Activated CD8-positive, alpha-beta memory T cell treated with anti-CD3 and anti-CD28 coated beads for 48 hours (primary cell): ENCODE measurements around the gene AOAH.

Source experiments
- DNase-seq, 3 experiments: peaks; one replicate each; pipeline ENCODE4 v3.0.0-alpha.2; 2020; ENCODE audit warnings: low read depth in 2 of 3, low spot score in 2 of 3

The AOAH gene

GRCh38 chr7:36602934-36603887 lies 121.1 kb downstream of the AOAH start:
- no peak for DNase-seq

DNA sequence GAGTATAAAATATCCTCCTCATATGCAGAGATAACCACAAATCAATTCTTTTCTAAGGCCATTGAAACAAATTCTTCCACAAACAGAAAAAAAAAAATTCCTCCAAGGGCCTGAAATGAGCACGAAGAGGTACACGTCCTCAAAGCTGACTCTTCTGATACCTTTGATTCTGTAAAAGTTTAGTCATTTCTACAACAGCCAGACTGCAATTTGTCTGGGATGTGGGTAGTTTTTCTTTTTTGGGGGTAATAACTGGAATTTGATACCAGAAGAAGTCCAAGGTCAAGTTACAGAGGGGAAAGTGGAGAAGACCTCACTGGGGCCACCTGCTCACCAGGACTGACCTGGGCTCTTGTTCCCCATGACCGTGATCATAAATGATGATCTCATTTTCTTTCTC lies 121.8 kb downstream of the AOAH start:
- no peak for DNase-seq

GRCh38 chr7:36601601-36602000 lies 122.7 kb downstream of the AOAH start:
- no peak for DNase-seq

DNA sequence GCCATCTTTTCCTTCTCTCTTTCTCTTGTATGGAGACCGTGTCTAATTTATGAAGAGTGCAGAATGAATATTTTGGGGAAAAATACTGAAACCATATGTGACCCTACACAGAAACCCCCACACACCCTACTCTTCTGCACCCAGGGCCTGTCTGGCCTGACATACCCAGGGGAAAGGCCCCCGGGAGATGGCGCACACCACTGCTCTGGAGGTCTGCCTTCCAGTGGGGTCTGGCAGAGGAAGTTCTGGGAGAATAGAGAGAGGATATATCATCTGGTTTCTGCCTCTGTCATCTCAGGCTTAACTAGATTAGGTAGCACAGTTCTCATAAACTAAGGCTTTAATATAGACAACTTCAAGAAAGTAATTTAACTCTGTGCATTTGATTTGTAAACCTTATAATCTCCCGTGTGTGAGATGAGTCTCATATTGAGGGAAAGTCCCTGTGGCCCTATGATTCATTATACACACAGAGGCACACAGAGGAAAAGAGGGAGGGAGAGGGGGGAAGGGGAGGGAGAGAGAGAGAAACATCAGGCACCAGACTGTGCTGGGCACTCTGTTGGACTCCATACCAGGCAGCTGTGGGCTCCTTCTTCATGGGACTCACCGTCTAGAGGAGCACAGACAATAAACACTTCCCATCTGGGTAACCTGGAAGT lies 123.3 kb downstream of the AOAH start:
- DNase-seq, result no peak

DNA sequence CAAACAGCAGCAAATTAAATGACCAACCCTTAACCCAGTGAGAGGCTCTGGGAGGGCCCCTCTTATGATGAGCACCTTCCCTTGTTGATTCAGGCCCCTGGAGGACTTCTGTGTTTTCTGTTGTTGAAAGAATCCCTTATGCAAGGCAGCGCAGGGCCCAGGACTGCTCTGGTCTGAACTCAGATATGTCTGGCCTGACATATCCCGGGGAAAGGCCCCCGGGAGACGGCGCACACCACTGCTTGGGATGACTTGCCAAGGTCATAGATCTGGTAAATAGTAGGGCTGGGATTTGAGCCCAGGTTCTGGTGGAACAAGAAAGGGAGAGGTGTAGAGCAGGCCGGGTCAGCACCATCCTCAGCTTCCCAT lies 124.0 kb downstream of the AOAH start:
- no peak for DNase-seq

DNA sequence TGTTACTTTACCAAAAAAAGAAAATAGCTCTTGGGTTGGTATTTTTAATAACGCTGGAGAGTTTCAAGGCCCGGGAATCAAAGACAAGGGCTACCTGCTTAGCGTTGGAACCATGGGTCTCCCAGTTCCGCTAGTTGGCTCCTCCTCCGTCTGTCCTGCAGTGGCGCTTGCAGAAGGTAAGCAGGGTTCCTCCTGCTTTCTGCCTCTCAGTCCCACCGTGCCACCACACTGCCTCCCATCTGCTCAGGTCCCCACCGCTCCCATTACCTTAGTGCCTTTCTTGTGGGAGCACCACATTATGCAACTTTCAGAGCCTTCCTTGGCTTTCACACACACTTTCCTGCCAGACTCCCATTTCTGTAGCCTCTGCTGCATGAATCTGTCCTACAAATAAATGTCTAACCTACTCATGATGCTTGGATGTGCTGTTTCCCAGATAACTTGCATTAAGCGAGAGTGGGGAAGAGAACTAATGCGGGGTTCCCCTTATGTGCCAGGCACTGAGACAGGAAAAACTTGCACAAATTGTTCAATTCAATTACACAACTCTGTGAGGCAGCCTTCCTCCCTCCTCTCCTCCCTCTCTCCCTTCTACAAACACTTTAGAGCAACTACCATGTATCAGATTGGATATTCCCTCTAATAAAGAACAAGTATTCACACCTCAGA lies 124.5 kb downstream of the AOAH start:
- DNase-seq, result no peak

- no peak for DNase-seq
Observed at GRCh38 chr7:36598054-36598674, 126.1 kb downstream of the AOAH start.

GRCh38 chr7:36597090-36597773 lies 127.1 kb downstream of the AOAH start:
- no peak for DNase-seq

DNA sequence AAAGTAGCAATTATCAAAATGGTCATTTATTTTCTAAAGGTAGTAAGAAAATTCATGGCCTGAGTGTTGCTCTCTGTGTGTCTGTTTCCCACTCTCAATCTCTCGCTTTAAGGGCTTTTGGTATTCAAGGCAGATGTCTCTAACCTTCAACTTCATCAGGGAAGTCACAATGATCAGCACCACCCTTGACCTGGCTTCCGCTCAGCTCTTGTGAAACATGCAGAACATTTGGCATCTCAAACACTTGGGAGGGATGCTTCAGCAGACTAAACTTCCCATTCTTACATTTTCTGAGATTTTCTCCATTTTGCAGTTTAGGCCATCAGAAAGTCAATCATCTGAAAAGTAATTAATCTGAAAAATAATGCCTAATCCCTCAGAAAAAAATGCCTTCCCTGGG lies 129.8 kb downstream of the AOAH start:
- no peak for DNase-seq

GRCh38 chr7:36591636-36592035 lies 132.7 kb downstream of the AOAH start:
- DNase-seq, result no peak

DNA sequence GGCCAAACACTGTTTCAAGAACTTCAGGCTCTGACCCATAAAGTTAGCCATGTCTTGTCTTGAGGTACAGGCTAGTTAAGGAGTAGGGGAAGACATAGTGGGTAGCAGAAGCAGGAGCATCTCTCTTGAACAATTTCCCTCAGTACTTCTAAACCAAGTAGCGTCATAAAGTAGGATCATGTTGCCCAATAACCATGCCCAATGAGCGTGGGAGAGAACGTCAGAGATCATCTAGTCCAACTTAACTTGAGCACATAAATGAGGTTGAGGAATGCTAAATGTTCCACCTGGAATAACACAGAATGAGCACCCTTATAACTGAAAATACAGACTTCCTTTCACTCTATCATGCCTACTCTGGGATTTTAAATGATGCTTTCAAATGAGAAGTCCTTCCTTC lies 134.9 kb downstream of the AOAH start:
- no peak for DNase-seq

GRCh38 chr7:36583318-36583717 lies 141.0 kb downstream of the AOAH start:
- DNase-seq, result no peak

DNA sequence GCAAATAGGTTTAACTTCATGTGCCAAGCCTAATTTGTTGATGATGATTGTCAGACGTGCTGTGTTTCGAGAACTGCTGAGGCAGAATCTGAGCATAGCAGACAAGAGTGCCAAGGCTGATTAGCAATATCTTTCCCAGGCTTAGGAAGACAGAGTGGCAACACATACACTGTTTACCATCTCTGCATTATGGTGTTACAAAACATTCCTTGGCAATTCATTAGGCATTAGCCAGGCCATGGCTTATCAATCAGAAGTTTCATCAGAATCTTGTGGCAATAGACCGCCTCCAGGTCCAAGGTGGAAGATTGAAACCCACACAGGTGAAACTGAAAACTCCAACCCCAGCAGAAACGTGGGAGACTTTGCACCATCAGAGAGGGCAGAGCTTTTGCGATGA lies 148.5 kb downstream of the AOAH start:
- no peak for DNase-seq

GRCh38 chr7:36573066-36573465 lies 151.2 kb downstream of the AOAH start:
- DNase-seq, result no peak

DNA sequence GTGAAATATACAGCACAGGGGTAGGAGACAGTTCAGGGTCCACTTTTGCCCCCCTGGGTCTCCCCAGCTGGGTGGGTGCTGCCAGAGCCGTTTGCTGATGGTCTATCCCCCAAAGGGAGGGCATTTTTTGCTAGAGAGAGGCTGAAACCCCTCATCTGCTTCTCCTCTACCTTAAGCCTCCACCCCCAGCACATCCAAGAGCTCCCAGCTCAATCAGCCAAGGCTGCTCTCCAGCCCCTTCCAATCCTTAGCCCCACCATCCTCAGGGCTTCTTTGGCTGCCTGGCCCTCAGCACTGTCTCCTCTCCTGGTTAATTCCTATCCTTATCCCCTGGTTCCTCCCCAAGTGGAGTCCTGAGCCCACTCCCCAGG lies 153.1 kb downstream of the AOAH start:
- no peak for DNase-seq

DNA sequence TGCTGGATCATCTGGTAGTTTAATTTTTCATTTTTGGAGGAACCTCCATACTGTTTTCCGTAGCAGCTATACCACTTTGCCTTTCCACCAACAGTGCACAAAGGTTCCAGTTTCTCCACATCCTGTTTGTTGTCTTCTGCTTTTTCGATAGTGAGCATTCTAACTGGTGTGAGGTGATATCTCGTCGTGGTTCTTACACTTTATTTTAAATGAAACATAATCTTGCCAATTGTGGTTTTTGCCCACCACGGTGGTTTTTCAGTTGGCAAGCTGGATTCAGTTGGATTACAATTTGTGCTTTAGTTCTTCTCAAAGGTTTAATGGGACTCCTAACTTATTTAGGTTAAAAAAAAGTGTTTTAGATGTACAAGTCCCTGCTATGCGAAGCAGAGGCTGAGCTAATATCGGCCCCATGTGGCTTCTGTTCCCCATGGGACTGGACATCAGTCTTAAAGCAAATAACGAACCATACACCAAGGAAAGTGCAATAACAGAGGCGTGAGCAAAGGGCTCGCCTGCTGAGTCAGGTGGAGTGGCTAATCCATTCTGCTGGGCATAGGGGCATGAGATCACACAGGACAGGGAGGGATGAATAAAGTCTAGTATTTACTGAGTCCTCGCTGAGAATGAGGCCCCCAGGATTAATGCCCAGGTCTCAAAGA lies 153.6 kb downstream of the AOAH start:
- DNase-seq, result no peak

DNA sequence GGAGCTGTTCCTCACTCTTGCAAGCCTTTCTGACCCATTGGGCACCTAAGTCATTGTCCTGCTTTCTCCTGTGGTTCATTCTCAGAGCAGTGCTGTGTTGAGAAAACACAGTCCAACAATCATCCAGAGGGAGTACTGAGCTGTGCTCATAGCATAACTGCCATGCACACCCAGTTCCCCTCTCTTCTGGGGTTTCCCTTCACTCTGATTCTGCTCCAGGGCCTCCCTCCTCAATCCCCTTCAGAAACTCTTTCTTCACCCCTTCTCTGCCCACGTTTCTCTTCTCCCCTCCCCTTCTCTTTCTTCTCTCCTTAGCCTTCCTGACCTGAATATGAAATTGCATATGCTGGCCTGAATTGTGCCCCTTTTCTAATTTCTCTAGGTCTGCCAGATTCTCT lies 155.8 kb downstream of the AOAH start:
- DNase-seq, result no peak

DNA sequence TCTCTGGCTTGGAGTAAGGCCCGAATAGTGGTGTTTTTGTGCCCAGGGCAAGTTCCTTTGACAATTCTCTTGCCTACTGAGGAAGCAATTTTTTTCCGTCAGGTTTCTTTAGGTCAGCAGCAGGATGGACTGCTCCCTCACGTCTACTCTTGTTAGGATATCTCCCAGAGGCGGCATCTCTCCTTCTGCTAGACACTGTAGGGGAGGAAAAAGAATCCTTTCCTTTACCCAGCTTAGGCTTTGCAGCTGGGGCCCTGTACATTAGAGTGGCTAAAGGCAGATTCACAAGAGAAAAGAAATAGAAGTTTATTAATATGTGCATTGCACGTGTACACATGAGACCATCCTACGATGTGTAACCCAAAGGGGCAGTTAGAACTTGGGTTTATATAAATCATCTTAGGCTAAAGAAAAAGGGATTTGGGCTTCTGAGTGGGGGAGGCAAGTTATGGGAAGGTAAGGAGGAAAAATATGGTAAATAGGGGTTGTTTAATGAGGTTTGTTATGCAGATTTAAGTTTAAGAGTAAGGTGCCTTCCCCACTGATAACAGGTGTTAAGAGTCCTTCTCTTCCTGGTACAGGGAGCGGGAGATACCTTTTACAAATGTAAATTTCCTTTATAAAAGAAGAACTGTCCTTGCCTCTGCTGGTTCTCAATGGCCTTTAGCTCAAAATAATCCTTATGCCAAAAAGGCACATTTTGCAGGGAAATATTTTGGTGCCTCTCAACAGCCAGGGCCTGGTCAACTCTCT lies 156.4 kb downstream of the AOAH start:
- DNase-seq, result no peak

GRCh38 chr7:36565792-36566356 lies 158.4 kb downstream of the AOAH start:
- DNase-seq, result no peak

DNA sequence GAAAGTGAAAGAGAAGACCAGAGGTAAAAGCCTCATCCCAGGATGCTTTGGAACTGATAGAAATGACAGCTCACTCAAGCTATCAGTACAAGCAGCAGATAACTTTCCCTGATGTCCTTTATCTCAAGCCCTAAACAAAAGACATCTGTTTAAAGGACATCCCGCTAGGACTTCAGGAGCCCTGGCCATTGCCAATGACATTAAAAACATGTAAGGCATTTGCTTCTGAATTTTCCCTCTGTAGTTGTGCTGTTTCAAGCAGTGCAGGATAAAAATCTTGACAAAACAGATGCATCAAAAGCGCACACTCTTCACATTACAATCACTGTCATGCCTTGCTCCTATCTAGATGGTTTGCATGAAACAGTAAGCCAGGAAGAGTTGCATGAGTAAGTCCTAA lies 159.8 kb downstream of the AOAH start:
- no peak for DNase-seq
